ENCODE measurements around the gene PRKCZ.

DNA sequence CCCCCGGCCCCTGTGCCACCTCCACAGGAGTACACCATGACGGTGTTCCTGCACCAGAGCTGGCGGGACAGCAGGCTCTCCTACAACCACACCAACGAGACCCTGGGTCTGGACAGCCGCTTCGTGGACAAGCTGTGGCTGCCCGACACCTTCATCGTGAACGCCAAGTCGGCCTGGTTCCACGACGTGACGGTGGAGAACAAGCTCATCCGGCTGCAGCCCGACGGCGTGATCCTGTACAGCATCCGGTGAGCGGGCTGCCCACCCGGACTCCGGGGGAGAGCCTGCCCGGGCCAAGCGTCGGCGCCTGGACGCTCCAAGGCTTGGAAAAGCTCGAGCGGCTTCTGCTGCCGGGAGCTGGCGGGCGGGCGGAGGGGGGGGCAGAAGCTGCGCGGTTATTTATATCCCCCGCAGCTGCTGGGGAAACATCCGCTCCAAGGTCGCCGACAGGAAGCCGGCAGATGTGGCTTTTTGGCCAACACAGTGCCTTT, 24.7 kb upstream of the PRKCZ start:
- TF ChIP-seq POLR2A (IDR thresholded peaks at IDR 0.05; ENCODE audit: low read depth, low read length), result no peak
- no peak for TF ChIP-seq CEBPB (IDR thresholded peaks at IDR 0.05; ENCODE audit: low read depth, low read length)
- no peak for TF ChIP-seq CTCF (conservative IDR thresholded peaks at IDR 0.05; ENCODE audit: low read depth, low read length)
- TF ChIP-seq, protein P1, sequence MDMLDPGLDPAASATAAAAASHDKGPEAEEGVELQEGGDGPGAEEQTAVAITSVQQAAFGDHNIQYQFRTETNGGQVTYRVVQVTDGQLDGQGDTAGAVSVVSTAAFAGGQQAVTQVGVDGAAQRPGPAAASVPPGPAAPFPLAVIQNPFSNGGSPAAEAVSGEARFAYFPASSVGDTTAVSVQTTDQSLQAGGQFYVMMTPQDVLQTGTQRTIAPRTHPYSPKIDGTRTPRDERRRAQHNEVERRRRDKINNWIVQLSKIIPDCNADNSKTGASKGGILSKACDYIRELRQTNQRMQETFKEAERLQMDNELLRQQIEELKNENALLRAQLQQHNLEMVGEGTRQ (IDR thresholded peaks at IDR 0.05; ENCODE audit: low read depth, low read length), result no peak
- no peak for TF ChIP-seq CHD1 (IDR thresholded peaks at IDR 0.05; ENCODE audit: low read depth, low read length)
- TF ChIP-seq RAD21 (IDR thresholded peaks at IDR 0.05; ENCODE audit: low read length), result no peak
- no peak for TF ChIP-seq RCOR1 (IDR thresholded peaks at IDR 0.05; ENCODE audit: insufficient replicate concordance, low read length)
- no peak for TF ChIP-seq FOS (IDR thresholded peaks at IDR 0.05; ENCODE audit: low read depth, low read length)
- TF ChIP-seq, protein P2, sequence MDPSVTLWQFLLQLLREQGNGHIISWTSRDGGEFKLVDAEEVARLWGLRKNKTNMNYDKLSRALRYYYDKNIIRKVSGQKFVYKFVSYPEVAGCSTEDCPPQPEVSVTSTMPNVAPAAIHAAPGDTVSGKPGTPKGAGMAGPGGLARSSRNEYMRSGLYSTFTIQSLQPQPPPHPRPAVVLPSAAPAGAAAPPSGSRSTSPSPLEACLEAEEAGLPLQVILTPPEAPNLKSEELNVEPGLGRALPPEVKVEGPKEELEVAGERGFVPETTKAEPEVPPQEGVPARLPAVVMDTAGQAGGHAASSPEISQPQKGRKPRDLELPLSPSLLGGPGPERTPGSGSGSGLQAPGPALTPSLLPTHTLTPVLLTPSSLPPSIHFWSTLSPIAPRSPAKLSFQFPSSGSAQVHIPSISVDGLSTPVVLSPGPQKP (IDR thresholded peaks at IDR 0.05; ENCODE audit: borderline replicate concordance, low read depth, low read length), result no peak
